HG02759 (cell line): Measurements from ENCODE around the gene SLC1A7.

ENCODE experiments used
- ATAC-seq: cut with Tn5 transposase; IDR thresholded peaks from one replicate; pipeline ENCODE4 v1.9.1; 2021; ENCODE audit warnings: mild to moderate bottlenecking, moderate library complexity; ENCODE audit not compliant: unreplicated experiment

SLC1A7 gene

GRCh38 chr1:53092659-53093450, 49.6 kb downstream of the SLC1A7 start:
- no peak for ATAC-seq

DNA sequence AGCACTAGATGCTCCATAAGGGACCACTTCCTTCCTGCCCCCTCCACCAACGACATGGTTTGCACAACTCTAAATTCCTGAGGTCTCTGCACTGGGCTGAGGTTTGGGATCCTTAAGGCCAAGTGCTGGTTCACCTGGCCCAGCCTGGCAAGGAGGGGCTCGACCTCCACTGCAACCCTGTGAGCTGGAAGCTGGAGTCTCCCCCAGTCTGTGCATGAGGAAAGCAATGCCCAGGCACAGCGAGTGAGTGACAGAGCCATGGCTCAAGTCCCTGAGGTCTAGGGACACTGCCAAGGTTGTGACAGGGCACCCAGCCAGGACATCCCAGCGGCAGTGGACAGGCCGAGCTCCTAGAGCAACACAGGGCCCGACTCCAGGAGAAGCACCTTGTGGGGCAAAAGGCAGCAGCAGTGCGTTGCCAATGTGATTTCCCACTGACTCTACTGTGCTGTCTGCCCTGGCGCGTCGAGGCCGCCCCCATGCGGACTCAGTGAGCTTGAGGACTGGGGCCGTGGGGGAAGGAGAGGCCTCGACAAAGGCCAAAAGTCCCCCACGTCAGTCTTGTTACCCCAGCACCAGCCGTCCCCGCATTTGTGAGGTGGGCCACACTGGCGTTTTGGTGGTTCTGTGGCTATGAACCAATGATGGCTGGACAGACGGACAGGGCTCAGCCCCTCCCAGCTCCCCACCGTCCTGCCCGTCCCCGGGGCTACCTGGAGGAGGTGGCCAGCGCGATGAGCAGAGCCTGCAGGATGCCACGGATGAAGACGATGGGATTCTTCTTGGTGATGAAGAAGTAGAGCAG, 50.4 kb downstream of the SLC1A7 start:
- no peak for ATAC-seq

DNA sequence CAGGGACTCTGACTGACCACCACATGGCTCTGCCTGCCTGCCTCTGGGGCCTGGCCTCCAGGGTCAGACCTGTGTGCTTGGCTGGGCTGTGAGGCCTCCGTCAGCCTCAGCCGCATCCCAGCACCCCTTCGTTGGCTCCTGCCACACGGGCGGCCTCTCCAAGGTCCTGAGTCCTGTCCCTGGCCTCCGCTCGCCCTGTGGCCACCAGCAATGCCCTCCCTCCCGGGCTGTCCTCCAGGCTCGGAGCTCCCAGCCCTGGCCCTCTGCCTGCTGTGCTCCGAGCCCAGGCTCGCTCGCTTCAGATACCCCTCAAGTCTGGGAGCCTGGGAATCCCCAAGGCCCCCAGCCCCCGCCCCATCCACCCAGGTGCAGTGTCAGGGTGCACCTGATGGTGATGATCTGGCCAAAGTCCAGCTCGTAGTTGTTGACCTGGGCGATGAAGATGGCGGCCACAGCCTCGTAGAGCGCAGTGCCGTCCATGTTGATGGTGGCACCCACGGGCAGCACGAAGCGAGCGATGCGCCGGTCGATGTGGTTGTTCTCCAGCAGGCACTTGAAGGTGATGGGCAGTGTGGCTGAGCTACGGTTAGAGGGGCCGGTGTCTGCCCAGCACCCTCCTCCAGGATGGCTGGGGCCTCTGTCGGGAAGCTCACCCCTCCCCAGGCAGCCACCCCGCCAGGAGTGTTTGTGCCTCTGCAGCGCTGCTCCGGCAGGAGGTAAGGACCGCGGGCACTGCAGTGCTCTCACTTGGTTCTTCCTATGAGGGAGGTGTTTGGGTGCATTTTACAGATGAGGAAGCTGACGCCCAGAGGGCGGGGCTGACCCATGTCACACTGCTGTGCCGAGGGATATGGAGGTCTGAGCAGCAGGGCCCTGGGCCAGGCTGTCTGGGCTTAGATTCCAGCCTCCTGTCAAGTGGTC, 52.0 kb downstream of the SLC1A7 start:
- ATAC-seq = no peak

DNA sequence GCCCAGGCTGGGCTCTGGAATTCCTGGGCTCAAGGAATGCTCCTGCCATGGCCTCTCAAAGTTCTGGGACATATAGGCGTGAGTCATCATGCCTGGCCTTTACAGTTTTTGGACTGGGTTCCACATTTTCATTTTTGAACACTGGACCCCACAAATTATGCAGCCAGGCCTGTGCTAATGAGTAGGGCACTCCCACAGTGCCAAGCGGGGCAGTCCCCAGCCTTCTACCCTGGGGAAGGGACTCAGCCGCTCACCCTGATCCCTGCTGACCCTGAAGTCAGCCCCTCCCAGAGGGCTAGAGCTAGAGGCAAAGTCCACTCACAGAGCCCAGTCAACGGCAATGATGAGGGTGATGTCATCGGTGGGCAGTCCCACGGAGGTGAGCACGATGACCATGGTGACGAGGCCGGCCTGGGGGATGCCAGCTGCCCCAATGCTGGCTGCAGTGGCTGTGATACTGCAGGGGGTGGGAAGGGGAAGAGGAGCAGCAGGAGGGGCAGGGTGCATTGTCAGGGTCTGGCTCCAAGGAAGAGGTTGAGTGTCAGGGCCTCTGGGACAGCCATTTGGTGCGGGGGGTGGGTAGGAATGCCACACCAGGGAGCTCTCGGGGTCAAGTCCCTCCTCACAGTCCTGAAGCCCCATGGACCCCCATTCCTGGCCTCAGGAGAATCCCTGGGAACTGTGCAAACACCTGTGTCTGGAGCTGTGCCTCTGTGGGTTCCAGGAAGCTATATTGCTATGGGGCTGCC, 52.8 kb downstream of the SLC1A7 start:
- no peak for ATAC-seq

DNA sequence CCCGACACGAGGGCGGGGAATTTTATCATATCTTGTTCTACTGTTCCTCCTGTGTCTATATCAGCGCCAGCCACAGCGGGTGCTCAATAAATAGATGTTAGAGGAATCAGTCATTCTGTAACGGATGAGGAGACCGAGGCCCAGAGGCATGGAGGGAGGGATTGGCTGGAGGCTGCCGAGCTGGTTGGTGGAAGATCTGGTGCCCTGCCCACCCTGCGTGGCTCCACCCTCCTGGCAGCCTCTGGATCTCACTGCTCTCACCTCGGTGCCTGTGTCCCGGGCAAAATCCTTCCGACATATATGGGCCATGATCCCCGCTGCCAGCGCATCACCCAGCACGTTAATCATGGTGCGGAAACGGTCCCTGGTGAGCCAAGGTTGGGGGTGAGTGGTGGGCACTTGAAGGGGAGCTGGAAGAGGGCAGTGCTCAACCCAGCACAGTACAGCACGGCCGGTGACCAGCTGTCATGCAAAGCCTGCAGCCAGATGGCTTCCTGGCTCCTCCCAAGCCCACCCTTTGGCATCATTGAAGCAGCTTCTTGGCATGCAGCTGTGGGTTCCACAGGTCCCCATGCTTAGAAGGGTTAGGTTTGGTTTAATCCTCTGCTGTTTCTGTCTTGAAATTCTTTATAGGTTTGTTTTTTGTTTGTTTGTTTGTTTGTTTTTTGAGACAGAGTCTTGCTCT, 53.7 kb downstream of the SLC1A7 start:
- ATAC-seq = no peak

DNA sequence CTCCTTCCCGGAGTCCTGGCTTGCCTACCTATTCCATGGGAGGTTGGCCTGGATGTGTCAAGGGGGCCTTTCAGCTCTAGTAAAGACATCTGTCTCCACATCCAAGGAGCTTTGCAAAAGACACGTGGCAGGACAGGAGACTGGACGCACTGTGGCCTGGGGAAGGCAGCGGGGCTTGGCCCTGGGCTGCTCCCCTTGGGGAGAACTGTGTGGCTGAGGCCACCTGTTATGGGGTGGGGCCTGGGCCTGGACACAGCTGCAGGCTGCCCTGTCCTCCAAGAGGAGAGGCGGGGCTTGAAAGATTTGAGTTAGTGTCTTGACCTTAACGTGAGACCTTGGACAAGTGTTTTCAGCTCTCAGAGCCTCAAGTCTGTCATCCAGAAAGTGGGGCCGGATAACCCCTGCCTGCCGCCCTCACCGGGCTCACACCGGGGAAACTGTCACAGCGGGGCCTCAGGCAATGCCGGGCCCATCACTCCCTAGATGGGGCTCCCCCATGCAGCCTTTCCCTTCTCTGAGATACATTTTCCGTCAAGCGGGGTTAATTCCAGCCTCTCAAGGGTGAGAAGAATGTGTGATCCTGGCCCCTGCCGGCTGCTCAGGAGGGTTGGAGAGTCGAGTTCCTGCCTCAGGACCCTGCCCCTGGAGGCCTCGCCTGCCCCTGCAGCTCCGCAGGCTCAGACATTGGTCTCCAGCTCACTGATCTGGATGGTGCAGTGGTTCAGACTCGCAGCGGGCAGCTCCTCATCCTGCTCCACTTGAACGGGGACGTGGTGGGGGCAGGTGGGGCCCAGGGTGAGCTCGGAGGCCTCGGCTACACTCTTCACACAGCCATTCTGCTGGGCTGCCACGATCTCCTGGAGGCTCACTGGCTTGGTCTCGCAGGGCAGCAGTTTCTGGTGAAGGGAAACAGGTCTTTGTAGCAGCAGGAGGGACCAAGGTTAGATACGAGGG, 54.8 kb downstream of the SLC1A7 start:
- no peak for ATAC-seq

DNA sequence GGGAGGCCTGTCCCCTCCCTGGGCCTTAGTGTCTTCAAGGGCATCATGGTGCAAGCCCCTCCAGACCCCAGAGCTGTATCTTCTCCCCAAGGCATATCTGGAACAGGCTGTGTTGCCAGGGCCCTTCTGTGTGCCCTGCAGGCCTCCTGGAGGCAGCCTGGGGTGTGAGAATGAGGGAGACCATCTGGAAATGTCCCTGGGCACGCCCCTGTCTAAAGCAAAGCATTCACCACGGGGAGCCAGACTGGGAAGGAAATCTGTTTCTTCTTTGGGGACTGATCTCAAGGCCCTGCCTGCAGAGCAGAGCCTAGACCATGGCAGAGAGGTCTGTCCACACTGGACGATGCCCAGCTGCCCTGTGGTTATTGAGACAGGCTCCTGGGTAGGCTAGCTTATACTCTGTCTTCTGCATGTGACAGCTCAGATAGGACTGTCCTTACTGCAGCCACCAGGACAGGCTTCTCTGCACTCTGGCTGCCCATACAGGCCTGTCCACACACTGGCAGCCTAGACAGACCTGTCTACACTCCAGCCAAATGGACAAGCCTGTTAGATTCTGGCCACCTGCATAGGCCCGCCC, 55.9 kb downstream of the SLC1A7 start:
- no peak for ATAC-seq

DNA sequence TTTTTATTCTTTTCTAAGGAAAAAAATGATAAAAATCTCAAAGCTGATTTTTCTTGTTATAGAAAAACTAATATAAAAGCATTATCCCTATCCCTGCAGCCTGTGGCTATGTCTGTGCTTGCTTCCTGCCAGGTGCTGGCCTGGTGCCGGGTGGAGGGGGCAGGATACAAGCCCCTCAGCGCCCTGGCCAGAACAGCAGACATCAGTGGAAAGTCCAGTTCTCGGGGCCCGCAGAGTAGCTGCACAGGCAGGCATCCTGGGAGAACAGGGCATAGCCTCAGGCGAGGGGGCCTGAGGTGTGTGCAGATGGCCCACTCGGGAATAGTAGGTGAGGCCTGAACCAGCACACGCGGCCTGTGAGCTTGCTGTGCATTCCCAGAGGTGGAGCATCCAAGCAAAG, 57.0 kb downstream of the SLC1A7 start:
- ATAC-seq = no peak

DNA sequence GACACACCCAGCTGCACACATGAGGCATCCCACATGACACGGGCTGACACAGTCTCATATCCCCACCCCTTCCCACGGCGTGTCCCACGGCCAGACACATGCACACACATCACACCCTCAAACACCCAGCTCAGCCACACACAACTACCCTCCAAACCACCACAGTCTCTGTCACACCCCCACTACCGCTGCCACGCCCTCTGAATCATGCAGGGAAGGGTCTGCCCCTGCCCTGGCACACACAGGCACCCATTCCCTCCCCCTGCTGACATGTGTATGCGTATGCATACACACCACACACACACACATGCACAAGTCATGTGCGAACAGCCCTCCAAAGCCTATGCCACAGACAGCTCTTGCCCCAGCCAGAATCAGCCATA, 57.9 kb downstream of the SLC1A7 start:
- no peak for ATAC-seq

DNA sequence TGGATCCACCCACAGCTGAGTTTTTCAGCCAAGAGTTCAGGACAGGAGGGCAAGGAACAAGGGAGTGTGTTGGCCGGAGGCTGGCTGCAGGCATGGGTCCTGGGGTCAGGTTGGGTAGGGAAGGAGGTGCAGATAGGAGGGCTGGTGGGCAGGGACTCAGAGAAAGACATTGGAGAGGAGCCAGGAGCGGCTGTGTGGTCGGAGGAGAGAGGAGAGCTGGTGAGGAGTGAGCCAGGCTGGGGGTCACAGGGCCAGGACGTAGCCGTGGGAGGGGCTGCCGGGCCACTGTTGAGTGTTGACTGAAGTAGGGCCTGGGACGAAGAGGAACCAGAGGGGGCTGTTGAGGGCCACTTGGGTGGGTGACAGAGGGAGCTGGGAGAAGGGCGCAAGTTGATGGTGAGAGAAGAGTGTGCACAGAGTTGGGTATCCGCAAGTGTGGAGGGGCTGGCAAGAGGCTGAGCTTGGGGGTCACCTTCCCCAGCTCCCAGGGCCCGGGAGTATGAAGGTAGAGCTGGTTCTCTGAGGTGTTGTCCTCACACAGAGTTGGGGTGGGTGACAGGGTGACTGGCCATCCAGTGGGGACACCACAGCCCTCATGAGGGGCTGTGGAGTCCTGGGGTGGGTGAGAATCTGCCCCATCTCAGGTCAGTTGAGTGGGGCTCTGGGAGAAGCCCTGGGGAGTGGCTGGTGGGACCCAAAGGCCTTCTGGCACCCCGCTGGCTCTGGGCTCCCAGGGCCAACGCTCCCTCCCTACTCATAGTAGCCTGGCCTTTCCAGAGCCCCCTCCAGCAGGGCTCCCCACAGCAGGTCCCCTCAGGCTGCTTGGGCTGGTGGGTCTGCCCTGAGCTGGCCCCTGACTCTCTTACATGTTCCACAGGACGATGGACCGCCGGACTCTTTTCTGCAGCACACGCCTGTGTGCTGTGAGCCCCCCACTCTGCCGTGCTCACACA, 58.5 kb downstream of the SLC1A7 start:
- no peak for ATAC-seq

DNA sequence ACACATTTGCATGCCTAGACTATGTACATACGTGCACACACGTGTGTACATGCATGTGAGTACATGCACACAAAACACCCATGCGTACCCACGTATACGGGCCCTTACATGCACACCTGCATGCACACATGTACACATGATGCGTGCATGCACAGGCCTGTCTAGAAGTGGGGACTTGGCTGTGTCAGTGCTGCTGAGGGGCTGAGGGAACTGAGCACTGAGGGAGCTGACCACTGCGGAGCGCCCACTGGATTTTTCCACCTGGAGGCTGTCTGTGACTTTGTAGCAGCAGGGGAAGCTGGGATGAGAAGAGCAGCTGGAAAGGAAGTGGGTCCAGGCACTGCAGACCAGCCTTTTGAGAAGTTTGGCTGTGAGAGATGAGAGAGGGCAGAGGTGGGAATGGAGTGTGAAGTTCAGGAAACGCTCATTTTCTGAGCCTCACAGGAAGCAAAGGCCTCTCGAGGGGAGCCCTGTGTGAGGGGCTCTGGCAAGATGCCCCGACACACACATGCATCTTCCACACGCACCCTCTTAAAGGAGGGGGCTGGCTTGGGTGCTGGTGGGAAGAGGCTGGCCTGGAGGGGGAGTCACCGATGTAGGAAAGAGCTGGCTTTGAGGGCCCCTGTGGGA, 59.5 kb downstream of the SLC1A7 start:
- no peak for ATAC-seq

DNA sequence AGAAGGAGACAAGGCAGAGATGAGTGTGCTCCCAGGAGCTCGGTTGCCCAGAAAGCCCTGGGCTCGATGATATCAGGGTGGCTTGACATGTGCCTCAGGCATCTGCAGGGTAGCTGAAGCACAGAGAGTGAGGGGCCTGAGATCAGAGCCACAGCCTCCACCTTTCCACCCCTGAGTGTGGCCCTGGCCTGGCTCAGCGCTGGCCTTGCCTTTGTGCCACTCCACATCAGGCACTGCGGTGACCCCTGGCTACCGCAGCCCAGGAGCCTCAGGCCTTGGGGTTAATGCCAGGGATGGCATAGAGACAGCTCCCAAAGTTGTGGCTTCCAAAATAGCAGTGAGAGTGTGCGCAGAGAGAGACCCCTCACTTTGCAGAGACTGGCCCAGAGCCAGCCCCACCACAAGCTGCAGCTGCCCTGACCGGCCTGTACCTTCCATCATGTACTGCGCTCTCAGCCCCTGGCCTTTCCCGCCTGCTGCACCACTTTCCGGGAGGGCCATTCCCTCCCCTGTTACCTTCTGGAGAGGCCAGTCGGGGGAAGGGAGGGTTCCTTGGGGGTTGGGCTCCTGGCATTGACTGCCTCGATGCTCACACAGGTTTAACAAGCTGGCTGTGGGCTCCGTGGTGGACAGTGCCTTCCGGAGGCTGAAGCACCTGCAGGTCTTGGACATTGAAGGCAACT, 60.9 kb downstream of the SLC1A7 start:
- no peak for ATAC-seq

- ATAC-seq = no peak
These were observed 61.7 kb downstream of the SLC1A7 start for GRCh38 chr1:53080769-53081168.

DNA sequence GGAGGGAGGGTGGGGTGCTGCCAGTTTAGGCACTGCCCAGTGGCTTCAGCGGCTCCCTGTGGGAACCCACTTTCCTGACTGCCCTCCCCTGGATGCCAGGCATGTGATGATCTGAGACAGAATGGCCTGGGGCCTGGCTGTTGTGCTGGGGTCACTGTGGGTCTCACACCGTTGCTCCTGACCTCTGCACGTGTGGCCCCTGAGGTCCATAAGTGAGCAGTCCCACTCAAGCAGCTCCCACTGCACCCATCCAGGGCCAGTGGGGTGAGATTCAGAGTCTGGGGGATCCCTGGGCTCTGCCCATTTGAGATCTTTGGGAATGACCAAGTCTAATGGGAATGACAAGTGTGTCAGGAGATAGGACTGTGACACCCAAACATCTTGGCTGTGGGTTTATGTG, 62.4 kb downstream of the SLC1A7 start:
- no peak for ATAC-seq

DNA sequence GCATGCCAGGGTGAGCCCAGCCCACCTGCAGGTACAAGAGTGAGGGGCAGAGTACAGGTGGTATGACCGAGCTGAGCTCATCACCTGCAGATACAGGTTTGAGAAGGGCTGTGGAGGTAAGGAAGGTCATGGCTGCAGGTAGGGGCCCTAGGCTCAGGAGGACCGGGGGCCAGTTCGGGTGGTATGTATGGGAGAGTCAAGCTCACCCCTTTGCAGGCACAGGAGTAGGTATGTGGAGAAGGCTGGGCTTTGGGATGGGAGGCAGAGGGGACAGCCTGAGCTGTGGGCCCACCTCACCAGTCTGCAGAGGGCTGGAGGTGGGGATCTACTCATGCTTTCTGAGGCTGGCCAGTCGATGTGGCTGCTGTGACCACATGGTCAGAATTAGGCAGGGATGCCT, 63.2 kb downstream of the SLC1A7 start:
- ATAC-seq = no peak

DNA sequence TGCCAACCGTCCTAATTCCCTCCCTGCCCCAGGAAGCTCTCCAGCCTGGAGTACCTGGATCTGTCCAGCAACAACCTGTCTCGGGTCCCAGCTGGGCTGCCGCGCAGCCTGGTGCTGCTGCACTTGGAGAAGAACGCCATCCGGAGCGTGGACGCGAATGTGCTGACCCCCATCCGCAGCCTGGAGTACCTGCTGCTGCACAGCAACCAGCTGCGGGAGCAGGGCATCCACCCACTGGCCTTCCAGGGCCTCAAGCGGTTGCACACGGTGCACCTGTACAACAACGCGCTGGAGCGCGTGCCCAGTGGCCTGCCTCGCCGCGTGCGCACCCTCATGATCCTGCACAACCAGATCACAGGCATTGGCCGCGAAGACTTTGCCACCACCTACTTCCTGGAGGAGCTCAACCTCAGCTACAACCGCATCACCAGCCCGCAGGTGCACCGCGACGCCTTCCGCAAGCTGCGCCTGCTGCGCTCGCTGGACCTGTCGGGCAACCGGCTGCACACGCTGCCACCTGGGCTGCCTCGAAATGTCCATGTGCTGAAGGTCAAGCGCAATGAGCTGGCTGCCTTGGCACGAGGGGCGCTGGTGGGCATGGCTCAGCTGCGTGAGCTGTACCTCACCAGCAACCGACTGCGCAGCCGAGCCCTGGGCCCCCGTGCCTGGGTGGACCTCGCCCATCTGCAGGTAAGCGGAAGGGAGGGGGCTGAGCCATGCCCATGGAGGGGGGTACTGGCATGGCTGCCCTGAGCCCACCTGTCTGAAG, 63.9 kb downstream of the SLC1A7 start:
- no peak for ATAC-seq
